Measurements from ENCODE around the gene PLK3.

- TF ChIP-seq CTCF (IDR thresholded peaks at IDR 0.05; ENCODE audit: low read depth, low read length), result no peak
- no peak for TF ChIP-seq POLR2A (IDR thresholded peaks at IDR 0.05; ENCODE audit: extremely low read depth, insufficient read length)
- no peak for TF ChIP-seq MAX (IDR thresholded peaks at IDR 0.05; ENCODE audit: low read depth, low read length)
Observed at GRCh38 chr1:44783697-44784093, 16.5 kb upstream of the PLK3 start.

Data from NB4 (cell line).